Activated T-helper 2 cell treated with anti-CD3 and anti-CD28 coated beads, Interferon-gamma antibody, Interleukin-2, Interleukin-4, amounts not matched to agents 10 μg/mL and 5 μg/mL and 100 μg/mL, durations not matched to agents 14 hours and 24 hours and 36 hours (primary cell): ENCODE measurements around the gene TNXB. TPM values are rescaled to one million over a fixed set of nuclear protein-coding genes. Genes with fewer than 3 reads are reported as not detected.

ENCODE experiments used
- DNase-seq: peaks from one replicate; pipeline ENCODE4 v3.0.0; 2021; ENCODE audit warnings: low spot score
- H3K27ac Mint-ChIP-seq: one replicate; pipeline ENCODE4 v1.8.0; 2021; ENCODE audit warnings: mixed read lengths
- H3K27me3 Mint-ChIP-seq: one replicate; pipeline ENCODE4 v1.8.0; 2021; ENCODE audit warnings: low read depth, mixed read lengths
- H3K36me3 Mint-ChIP-seq: one replicate; pipeline ENCODE4 v1.8.0; 2021; ENCODE audit warnings: low read depth, mixed read lengths
- H3K4me1 Mint-ChIP-seq: one replicate; pipeline ENCODE4 v1.8.0; 2021; ENCODE audit warnings: low read depth, mixed read lengths
- H3K4me3 Mint-ChIP-seq: one replicate; pipeline ENCODE4 v1.8.0; 2021; ENCODE audit warnings: low read depth, mild to moderate bottlenecking, moderate library complexity, mixed read lengths
- H3K9me3 Mint-ChIP-seq: one replicate; pipeline ENCODE4 v1.8.0; 2021; ENCODE audit warnings: mixed read lengths
- intact Hi-C: fragments of 100-400 bp; cut with micrococcal nuclease; formaldehyde crosslinking; loops from one replicate; pipeline ENCODE4 v1.15.1; 2023
- total RNA-seq: library from RNA; stranded (reverse); gene quantifications from 2 replicates; pipeline ENCODE4 v1.2.3, GENCODE V29; 2022

The TNXB gene
- total RNA-seq, 1 donor from 2014 or later, result 5.0 TPM

DNA sequence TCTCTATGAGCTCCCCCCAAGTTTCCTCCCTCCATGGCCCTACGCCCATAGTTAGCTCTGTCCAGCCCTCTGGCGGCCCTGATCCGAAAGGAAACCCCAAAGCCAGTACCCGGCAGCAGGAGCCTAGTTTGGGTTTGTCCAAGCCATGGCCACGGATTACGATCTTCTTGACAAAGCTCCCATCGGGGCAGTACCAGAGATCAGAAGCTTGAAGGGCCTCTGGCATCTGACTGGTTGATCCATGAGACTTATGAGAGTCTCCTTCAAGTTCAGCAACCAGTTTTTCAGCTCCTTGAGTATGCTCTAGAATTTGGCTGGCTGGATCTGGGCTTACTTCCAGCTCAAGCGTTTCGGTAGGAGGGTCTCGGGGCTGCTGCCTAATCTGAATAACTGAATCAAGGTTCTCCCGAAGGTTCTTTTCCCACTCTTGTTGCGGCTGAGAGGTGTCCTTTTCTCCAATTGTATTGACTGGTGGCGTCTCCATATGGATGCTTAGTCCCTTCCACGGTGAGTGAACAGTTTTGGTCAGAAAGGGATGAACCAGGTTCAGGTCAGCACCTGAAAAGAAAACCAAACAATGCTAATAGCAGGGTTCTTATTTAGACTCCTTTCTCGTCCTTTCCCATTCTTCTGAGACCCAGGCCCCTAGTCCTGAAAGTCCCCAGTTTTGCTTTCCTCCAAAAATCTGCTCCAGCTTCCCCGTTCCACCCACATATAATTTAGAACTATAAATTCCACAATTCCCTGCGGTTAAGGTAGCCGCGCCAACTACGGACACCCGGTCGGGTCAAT lies 20.4 kb upstream of the TNXB start:
- Mint-ChIP-seq H3K36me3 (peaks cover 16% of the 10 kb centered on the region), H3K9me3 (no peaks in the 10 kb centered on the region), H3K27me3 (peaks cover 4% of the 10 kb centered on the region), H3K27ac (peak overlapping the region; percentile 90), H3K4me1 (peaks cover 36% of the 10 kb centered on the region), H3K4me3 (peak overlapping the region; percentile 99)
- DNase-seq, result no peak
- intact Hi-C loops, result loop anchor here (1.0 kb wide), 1 partner anchor 25 kb away; the partner anchor contains the start of gene PPT2

- Mint-ChIP-seq H3K27ac (peak overlapping the region; percentile 97), H3K4me3 (peak overlapping the region; percentile 99), H3K36me3 (peaks cover 22% of the 10 kb centered on the region), H3K9me3 (no peaks in the 10 kb centered on the region), H3K4me1 (peaks cover 36% of the 10 kb centered on the region), H3K27me3 (peaks cover under 1% of the 10 kb centered on the region)
- intact Hi-C loops, result loop anchor here (1.0 kb wide), 2 partner anchors 49 to 66 kb away; partner anchors contain the start of gene RNF5
- no peak for DNase-seq
These were observed 19.7 kb upstream of the TNXB start for GRCh38 chr6:32128751-32129296.

- H3K4me3 Mint-ChIP-seq, result peak within 1 kb of the TSS; percentile 99
- H3K36me3 Mint-ChIP-seq, result peaks cover 29% of the 10 kb centered on the region
- H3K4me1 Mint-ChIP-seq, result peaks cover 36% of the 10 kb centered on the region
- H3K27ac Mint-ChIP-seq, result peak within 1 kb of the TSS; percentile 97
- intact Hi-C loops, result loop anchor here (1.0 kb wide), 2 partner anchors 50 to 67 kb away; partner anchors contain the start of gene RNF5
- H3K27me3 Mint-ChIP-seq, result no peaks in the 10 kb centered on the region
- DNase-seq, result peak; percentile 98
- H3K9me3 Mint-ChIP-seq, result no peaks in the 10 kb centered on the region
These were observed 18.8 kb upstream of the TNXB start, which contains the start of gene ATF6B for GRCh38 chr6:32127717-32128592. Gene ATF6B, minus strand, starts transcription at chr6:32128246. Its CDS starts 39 bp downstream, at chr6:32128207.

DNA sequence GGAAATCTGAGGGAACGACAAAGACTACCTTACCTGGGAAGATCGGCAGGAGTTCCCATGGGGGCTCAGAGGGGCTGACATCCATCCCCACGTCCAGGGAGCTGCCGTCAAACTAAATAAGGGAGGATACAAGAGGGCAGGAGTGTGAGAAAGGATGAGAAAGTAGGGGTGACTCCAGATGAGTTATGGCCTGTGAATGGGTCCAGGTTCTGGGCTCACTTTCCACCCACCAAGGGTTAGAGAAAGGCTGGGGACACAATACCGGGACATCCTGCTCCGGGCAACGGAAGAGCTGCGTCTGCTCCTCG lies 18.2 kb upstream of the TNXB start:
- Mint-ChIP-seq H3K36me3 (peaks cover 29% of the 10 kb centered on the region), H3K27me3 (no peaks in the 10 kb centered on the region), H3K4me1 (peaks cover 36% of the 10 kb centered on the region), H3K27ac (peak overlapping the region; percentile 97), H3K4me3 (peak overlapping the region; percentile 99), H3K9me3 (no peaks in the 10 kb centered on the region)
- no peak for DNase-seq
- intact Hi-C loops, result no loop called here

GRCh38 chr6:32126880-32127279 lies 17.7 kb upstream of the TNXB start:
- Mint-ChIP-seq H3K9me3 (no peaks in the 10 kb centered on the region), H3K4me3 (peak overlapping the region; percentile 99), H3K27ac (peak overlapping the region; percentile 97), H3K4me1 (peaks cover 36% of the 10 kb centered on the region), H3K36me3 (peaks cover 33% of the 10 kb centered on the region), H3K27me3 (no peaks in the 10 kb centered on the region)
- intact Hi-C loops, result no loop called here
- DNase-seq, result no peak

GRCh38 chr6:32123681-32124080 lies 14.5 kb upstream of the TNXB start:
- intact Hi-C loops, result no loop called here
- Mint-ChIP-seq H3K27ac (no peak overlapping the region), H3K9me3 (no peaks in the 10 kb centered on the region), H3K4me3 (no peak overlapping the region), H3K27me3 (no peaks in the 10 kb centered on the region), H3K36me3 (peaks cover 60% of the 10 kb centered on the region), H3K4me1 (peaks cover 28% of the 10 kb centered on the region)
- DNase-seq, result no peak

- intact Hi-C loops, result no loop called here
- no peaks in the 10 kb centered on the region for H3K9me3 Mint-ChIP-seq
- H3K27ac Mint-ChIP-seq, result no peak overlapping the region
- peaks cover 6% of the 10 kb centered on the region for H3K4me1 Mint-ChIP-seq
- H3K4me3 Mint-ChIP-seq, result no peak overlapping the region
- peaks cover 74% of the 10 kb centered on the region for H3K36me3 Mint-ChIP-seq
- DNase-seq, result no peak
- H3K27me3 Mint-ChIP-seq, result no peaks in the 10 kb centered on the region
These were observed 11.5 kb upstream of the TNXB start for GRCh38 chr6:32120573-32121059.

- DNase-seq, result peak; percentile 62
- intact Hi-C loops, result loop anchor here (5.0 kb wide), 1 partner anchor 33 kb away; the partner anchor contains the start of genes PPT2 and PRRT1
- H3K36me3 Mint-ChIP-seq, result peaks cover 76% of the 10 kb centered on the region
- H3K4me1 Mint-ChIP-seq, result peaks cover 6% of the 10 kb centered on the region
- no peak overlapping the region for H3K27ac Mint-ChIP-seq
- H3K27me3 Mint-ChIP-seq, result no peaks in the 10 kb centered on the region
- H3K4me3 Mint-ChIP-seq, result no peak overlapping the region
- H3K9me3 Mint-ChIP-seq, result no peaks in the 10 kb centered on the region
These were observed 9.9 kb upstream of the TNXB start for GRCh38 chr6:32118782-32119628.

DNA sequence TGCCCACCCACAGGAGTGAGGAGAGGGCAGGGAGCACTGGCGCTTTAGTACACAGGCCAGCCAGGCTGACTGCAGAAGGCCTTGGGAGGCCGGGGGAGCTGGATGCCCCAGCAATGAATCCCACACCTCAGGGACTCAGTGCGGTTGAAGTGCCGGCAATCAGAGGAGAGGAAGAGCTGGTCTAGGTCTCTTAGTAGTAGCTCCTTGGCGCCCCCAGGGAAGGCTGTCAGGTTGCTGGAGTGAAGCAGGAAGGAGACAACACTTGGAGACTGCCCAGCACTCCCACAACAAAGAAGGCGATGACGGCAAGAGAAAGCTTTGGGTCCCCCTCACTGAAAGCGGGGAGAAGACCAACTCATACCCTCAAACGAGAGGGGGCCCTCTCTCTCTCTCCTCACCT lies 8.3 kb upstream of the TNXB start:
- Mint-ChIP-seq H3K4me1 (peaks cover 6% of the 10 kb centered on the region), H3K27me3 (no peaks in the 10 kb centered on the region), H3K9me3 (no peaks in the 10 kb centered on the region), H3K27ac (no peak overlapping the region), H3K36me3 (peaks cover 72% of the 10 kb centered on the region), H3K4me3 (no peak overlapping the region)
- intact Hi-C loops, result loop anchor here (5.0 kb wide), 1 partner anchor 35 kb away; the partner anchor contains the start of genes PPT2 and PRRT1
- no peak for DNase-seq

GRCh38 chr6:32116674-32117073 lies 7.5 kb upstream of the TNXB start:
- H3K27me3 Mint-ChIP-seq, result no peaks in the 10 kb centered on the region
- no peak overlapping the region for H3K27ac Mint-ChIP-seq
- H3K36me3 Mint-ChIP-seq, result peaks cover 69% of the 10 kb centered on the region
- peaks cover 6% of the 10 kb centered on the region for H3K4me1 Mint-ChIP-seq
- intact Hi-C loops, result loop anchor here (5.0 kb wide), 1 partner anchor 36 kb away; the partner anchor contains the start of genes PPT2 and PRRT1
- H3K9me3 Mint-ChIP-seq, result no peaks in the 10 kb centered on the region
- DNase-seq, result no peak
- no peak overlapping the region for H3K4me3 Mint-ChIP-seq

- no peak overlapping the region for H3K27ac Mint-ChIP-seq
- H3K4me1 Mint-ChIP-seq, result peaks cover 6% of the 10 kb centered on the region
- no peak overlapping the region for H3K4me3 Mint-ChIP-seq
- H3K27me3 Mint-ChIP-seq, result no peaks in the 10 kb centered on the region
- intact Hi-C loops, result loop anchor here (5.0 kb wide), 1 partner anchor 37 kb away; the partner anchor contains the start of genes PPT2 and PRRT1
- H3K9me3 Mint-ChIP-seq, result no peaks in the 10 kb centered on the region
- DNase-seq, result no peak
- H3K36me3 Mint-ChIP-seq, result peaks cover 60% of the 10 kb centered on the region
These were observed 6.5 kb upstream of the TNXB start for GRCh38 chr6:32115623-32116022.
